AG10803 (cell line): ENCODE data around the gene TFF1.

Source experiments
- DNase-seq: peaks from one replicate; pipeline ENCODE4 v3.0.0; 2010; ENCODE audit warnings: low read depth
- H3K4me3 ChIP-seq: 2 replicates; pipeline ENCODE4 v1.5.1; 2011; ENCODE audit warnings: mild to moderate bottlenecking, low read length, control low read depth
- TF ChIP-seq, protein P1 (sequence below): conservative IDR thresholded peaks from 2 replicates; pipeline ENCODE4 v1.5.1; 2011; ENCODE audit warnings: mild to moderate bottlenecking, low read length, control low read depth, inconsistent platforms

Gene TFF1

DNA sequence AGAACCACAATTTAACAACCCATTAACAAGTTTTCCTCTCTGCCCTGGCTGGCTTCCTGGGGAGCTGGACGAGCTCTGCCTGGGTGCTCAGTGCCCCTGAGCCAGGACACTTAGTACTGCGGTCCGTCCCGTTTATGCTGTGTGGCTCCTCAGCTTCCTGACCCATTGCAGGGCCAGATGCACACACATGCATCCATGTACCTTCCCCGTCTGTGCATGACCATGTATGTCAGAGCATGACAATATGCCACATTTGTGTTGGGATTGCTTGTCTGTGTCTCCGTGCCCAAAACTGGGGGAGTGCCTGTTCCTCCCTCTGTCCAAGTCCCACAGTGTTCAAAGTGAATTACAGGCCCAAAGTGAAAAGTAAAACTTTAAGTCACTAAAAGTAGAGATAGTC, 41.4 kb downstream of the TFF1 start:
- TF ChIP-seq, protein P1, sequence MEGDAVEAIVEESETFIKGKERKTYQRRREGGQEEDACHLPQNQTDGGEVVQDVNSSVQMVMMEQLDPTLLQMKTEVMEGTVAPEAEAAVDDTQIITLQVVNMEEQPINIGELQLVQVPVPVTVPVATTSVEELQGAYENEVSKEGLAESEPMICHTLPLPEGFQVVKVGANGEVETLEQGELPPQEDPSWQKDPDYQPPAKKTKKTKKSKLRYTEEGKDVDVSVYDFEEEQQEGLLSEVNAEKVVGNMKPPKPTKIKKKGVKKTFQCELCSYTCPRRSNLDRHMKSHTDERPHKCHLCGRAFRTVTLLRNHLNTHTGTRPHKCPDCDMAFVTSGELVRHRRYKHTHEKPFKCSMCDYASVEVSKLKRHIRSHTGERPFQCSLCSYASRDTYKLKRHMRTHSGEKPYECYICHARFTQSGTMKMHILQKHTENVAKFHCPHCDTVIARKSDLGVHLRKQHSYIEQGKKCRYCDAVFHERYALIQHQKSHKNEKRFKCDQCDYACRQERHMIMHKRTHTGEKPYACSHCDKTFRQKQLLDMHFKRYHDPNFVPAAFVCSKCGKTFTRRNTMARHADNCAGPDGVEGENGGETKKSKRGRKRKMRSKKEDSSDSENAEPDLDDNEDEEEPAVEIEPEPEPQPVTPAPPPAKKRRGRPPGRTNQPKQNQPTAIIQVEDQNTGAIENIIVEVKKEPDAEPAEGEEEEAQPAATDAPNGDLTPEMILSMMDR = no peak
- H3K4me3 ChIP-seq = no peak overlapping the region
- DNase-seq = no peak

DNA sequence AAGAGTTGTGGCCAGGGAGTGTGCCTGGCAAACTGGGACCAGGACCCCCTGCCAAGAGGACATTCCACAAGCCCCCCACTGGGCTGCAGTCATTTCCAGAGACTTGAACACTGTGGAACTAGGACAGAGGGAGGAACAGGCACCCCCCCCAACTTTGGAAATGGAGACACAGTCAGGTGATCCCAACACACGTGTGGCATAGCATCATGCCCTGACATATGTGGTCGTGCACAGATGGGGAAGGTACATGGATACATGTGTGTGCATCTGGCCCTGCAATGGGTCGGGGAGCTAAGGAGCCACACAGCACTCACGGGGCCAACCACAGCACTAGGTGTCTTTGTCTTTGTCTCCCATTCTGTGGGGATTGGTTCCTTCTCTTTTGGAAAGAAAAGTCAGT, 44.5 kb downstream of the TFF1 start:
- no peak for DNase-seq
- TF ChIP-seq, protein P1 = no peak
- no peak overlapping the region for H3K4me3 ChIP-seq

DNA sequence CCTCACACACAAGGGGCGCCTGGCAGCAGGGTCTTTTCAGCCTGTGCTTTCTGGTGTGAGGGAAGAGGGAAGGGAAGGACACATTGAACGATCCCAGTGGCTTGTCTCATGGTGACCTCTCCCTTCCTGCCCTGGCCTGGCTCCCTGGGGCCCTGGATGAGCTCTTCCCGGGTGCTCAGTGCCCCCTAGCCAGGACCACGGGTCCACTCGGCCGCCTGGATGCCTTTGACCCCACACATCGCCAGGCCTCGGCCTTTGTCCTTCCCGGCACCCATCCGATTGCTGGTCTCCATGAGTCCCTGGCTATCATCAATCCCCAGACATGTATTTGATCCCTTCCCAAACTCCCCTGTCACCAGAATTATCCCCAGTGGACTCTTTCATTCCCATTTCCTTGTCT, 45.1 kb downstream of the TFF1 start:
- DNase-seq = no peak
- TF ChIP-seq, protein P1 = no peak
- no peak overlapping the region for H3K4me3 ChIP-seq

DNA sequence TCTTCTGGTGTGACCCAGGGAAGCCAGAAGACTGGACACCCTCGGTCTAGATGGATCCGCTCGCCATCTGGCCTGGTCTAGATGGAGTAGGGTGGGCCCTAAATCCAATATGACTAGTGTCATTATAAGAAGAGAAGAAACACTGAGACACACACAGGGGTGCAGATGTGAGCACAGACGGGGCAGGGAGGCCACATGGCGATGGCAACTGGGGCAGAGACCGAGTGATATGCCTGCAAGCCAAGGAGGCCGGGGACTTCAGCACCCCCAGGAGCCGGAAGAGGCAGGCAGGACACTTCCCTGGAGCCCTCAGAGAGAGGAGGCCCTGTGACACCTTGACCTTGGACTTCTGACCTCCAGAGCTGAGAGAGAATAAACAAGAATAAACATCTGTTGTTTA, 45.5 kb downstream of the TFF1 start:
- TF ChIP-seq, protein P1 = no peak
- no peak overlapping the region for H3K4me3 ChIP-seq
- no peak for DNase-seq

DNA sequence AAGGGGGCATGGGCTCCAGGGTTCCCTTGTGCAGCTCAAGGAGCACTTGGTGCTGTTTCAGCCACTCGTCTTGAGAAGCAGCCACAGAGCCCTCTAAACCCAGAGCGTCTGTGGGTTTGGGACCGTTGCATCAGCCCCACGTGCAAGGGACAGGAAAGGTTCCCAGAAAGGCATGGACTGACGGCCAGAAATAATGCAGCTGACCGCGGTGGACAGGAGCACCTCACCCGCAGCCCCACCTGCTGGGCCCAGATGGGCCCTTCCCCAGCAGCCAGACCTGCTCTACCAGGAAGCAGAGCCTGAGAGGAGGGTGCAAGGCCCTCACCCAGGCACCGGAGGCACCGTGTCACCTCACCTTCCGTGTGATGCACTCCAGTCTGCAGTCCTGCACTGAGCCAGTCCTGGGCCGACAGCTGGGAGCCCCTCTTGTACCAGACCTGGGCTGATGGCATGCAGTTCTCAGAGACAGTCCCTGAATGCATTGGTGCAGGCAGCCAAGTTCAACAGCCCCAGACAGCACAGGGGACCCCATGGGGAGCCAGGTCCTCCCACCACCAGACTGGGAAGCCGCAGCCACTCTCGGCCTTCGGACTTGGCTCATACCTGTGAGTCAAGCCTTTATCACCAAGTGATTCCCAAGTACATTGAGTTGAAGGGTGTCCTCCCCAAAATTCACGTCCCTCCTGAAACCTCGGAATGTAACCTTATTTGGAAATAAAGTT, 46.3 kb downstream of the TFF1 start:
- TF ChIP-seq, protein P1 = no peak
- no peak overlapping the region for H3K4me3 ChIP-seq

DNA sequence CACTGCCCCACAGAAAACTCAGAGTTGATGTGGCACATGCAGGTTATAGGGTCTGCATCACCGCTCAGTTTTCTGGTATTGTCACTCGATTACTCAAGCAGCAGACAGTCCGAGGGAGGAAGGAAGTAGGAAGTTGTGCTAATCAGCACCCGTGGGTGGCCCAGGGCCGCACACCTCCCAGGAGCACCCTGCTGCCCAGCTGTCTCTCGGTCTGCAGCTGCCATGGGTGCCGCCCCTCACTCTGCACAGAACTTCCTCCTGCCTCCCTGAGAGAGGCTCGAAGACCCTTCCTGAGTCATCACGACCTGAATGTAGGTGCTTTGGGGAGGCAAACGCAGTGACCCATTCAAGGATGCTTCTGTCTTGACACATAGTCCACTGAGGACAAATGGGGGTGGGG, 47.0 kb downstream of the TFF1 start:
- TF ChIP-seq, protein P1 = no peak
- H3K4me3 ChIP-seq = no peak overlapping the region
- DNase-seq = no peak

More for the DNA sequence above, 46.3 kb downstream of the TFF1 start:
- no peak for DNase-seq
